Panc1 (cell line): ENCODE results near the gene FNIP2.
"Not testable (repeated sequence)": the region's sequence is repeated elsewhere in the genome, so short reads cannot be mapped to it uniquely, and the experiment has no call there.

Experiments used
- POLR2AphosphoS5 ChIP-seq: IDR thresholded peaks from 2 replicates; pipeline ENCODE4 v1.6.1; 2012; ENCODE audit warnings: mild to moderate bottlenecking, low read depth, low read length, moderate library complexity
- SIN3A ChIP-seq: IDR thresholded peaks from 2 replicates; pipeline ENCODE4 v1.6.1; 2012; ENCODE audit warnings: low read depth, mild to moderate bottlenecking, low read length, moderate library complexity, borderline replicate concordance; ENCODE audit not compliant: insufficient read depth
- TF ChIP-seq, protein P1 (sequence below): fragments of 450-650 bp; IDR thresholded peaks from 2 replicates; pipeline ENCODE4 v1.5.1; 2017; ENCODE audit warnings: mild to moderate bottlenecking
- TF ChIP-seq, protein P2 (sequence below), 2 experiments: IDR thresholded peaks; 2 replicates each; pipeline ENCODE4 v1.6.1; 2011 to 2012; ENCODE audit warnings: low read depth in 2 of 2, control low read depth in 1 of 2, low read length in 1 of 2, mild to moderate bottlenecking in 1 of 2, moderate library complexity in 1 of 2; ENCODE audit not compliant: insufficient read depth in 1 of 2

DNA sequence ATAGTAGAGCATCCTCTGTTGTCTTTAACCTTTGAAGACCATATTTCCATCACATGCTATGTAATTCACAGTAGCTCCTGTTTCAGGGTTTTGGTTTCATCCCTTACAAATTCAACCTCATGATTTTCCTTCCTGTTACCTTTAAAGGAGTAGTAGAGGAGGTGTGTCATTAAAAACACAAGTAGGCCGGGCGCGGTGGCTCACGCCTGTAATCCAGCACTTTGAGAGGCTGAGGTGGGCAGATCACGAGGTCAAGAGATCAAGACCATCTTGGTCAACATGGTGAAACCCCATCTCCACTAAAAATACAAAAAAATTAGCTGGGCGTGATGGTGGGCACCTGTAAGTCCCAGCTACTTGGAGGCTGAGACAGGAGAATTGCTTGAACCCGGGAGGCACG is 59.3 kb downstream of the FNIP2 start:
- TF ChIP-seq POLR2AphosphoS5, SIN3A: not testable (repeated sequence)
- TF ChIP-seq, protein P1, sequence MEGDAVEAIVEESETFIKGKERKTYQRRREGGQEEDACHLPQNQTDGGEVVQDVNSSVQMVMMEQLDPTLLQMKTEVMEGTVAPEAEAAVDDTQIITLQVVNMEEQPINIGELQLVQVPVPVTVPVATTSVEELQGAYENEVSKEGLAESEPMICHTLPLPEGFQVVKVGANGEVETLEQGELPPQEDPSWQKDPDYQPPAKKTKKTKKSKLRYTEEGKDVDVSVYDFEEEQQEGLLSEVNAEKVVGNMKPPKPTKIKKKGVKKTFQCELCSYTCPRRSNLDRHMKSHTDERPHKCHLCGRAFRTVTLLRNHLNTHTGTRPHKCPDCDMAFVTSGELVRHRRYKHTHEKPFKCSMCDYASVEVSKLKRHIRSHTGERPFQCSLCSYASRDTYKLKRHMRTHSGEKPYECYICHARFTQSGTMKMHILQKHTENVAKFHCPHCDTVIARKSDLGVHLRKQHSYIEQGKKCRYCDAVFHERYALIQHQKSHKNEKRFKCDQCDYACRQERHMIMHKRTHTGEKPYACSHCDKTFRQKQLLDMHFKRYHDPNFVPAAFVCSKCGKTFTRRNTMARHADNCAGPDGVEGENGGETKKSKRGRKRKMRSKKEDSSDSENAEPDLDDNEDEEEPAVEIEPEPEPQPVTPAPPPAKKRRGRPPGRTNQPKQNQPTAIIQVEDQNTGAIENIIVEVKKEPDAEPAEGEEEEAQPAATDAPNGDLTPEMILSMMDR = not testable (repeated sequence)
- TF ChIP-seq, protein P2, sequence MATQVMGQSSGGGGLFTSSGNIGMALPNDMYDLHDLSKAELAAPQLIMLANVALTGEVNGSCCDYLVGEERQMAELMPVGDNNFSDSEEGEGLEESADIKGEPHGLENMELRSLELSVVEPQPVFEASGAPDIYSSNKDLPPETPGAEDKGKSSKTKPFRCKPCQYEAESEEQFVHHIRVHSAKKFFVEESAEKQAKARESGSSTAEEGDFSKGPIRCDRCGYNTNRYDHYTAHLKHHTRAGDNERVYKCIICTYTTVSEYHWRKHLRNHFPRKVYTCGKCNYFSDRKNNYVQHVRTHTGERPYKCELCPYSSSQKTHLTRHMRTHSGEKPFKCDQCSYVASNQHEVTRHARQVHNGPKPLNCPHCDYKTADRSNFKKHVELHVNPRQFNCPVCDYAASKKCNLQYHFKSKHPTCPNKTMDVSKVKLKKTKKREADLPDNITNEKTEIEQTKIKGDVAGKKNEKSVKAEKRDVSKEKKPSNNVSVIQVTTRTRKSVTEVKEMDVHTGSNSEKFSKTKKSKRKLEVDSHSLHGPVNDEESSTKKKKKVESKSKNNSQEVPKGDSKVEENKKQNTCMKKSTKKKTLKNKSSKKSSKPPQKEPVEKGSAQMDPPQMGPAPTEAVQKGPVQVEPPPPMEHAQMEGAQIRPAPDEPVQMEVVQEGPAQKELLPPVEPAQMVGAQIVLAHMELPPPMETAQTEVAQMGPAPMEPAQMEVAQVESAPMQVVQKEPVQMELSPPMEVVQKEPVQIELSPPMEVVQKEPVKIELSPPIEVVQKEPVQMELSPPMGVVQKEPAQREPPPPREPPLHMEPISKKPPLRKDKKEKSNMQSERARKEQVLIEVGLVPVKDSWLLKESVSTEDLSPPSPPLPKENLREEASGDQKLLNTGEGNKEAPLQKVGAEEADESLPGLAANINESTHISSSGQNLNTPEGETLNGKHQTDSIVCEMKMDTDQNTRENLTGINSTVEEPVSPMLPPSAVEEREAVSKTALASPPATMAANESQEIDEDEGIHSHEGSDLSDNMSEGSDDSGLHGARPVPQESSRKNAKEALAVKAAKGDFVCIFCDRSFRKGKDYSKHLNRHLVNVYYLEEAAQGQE (IDR thresholded peaks at IDR 0.05; ENCODE audit: insufficient read depth in 1 of 2, low read depth in 2 of 2, low read length in 1 of 2) = not testable (repeated sequence)
